Fibroblast of skin of back (primary cell): ENCODE data around the gene ZNF117.
"Not testable (repeated sequence)": the region's sequence is repeated elsewhere in the genome, so short reads cannot be mapped to it uniquely, and the experiment has no call there.

Experiments
- DNase-seq: peaks from one replicate; pipeline ENCODE4 v3.0.0-alpha.2; 2013

Gene ZNF117

GRCh38 chr7:64996305-64996704 lies 5.5 kb upstream of the ZNF117 start:
- no peak for DNase-seq

GRCh38 chr7:64993901-64994300 lies 3.1 kb upstream of the ZNF117 start:
- no peak for DNase-seq

GRCh38 chr7:64992971-64993370 lies 2.1 kb upstream of the ZNF117 start:
- no peak for DNase-seq

GRCh38 chr7:64990216-64990615 lies 620 bp downstream of the ZNF117 start:
- DNase-seq: no peak

GRCh38 chr7:64978497-64979203 lies 12.2 kb downstream of the ZNF117 start:
- no peak for DNase-seq

GRCh38 chr7:64965594-64965993 lies 25.2 kb downstream of the ZNF117 start:
- no peak for DNase-seq

- no peak for DNase-seq
Measured at GRCh38 chr7:64959072-64959747, 31.6 kb downstream of the ZNF117 start.

GRCh38 chr7:64951250-64951848 lies 39.5 kb downstream of the ZNF117 start:
- peak; percentile 45 for DNase-seq

GRCh38 chr7:64950673-64951072 lies 40.2 kb downstream of the ZNF117 start:
- DNase-seq: not testable (repeated sequence)

GRCh38 chr7:64948774-64949173 lies 42.1 kb downstream of the ZNF117 start:
- not testable (repeated sequence) for DNase-seq

- no peak for DNase-seq
Measured at GRCh38 chr7:64947252-64948000, 43.4 kb downstream of the ZNF117 start.

- DNase-seq: no peak
Measured at GRCh38 chr7:64946772-64947171, 44.1 kb downstream of the ZNF117 start.

- DNase-seq: no peak
Measured at GRCh38 chr7:64945503-64946175, 45.2 kb downstream of the ZNF117 start.

GRCh38 chr7:64944667-64945502 lies 46.0 kb downstream of the ZNF117 start:
- not testable (repeated sequence) for DNase-seq

- not testable (repeated sequence) for DNase-seq
Measured at GRCh38 chr7:64940021-64940420, 50.8 kb downstream of the ZNF117 start.

- DNase-seq: no peak
Measured at GRCh38 chr7:64938540-64938939, 52.3 kb downstream of the ZNF117 start.

GRCh38 chr7:64934478-64934877 lies 56.4 kb downstream of the ZNF117 start:
- DNase-seq: no peak

- not testable (repeated sequence) for DNase-seq
Measured at GRCh38 chr7:64928252-64929187, 62.3 kb downstream of the ZNF117 start.
